OCI-LY3 (cell line): ENCODE results near the gene NIPBL.

ENCODE experiments used
- H2AFZ ChIP-seq: fragments of 200-600, 300-600 bp; shearing (Covaris generic); 2 replicates; pipeline ENCODE4 v1.6.0; 2014; ENCODE audit warnings: antibody characterized with exemption, low read depth, low read length
- H3K27ac ChIP-seq: fragments of 200-600, 300-600 bp; sonication (generic); 2 replicates; pipeline ENCODE4 v1.5.1; 2014; ENCODE audit warnings: mild to moderate bottlenecking, low read length, moderate library complexity, mixed read lengths
- H3K27me3 ChIP-seq: fragments of 200-600, 300-600 bp; sonication (generic); 2 replicates; pipeline ENCODE4 v1.6.1; 2014; ENCODE audit warnings: low read depth, low read length, mixed read lengths
- H3K36me3 ChIP-seq: fragments of 200-600, 300-600 bp; sonication (generic); replicated peaks from 2 replicates; pipeline ENCODE3; 2014; ENCODE audit warnings: low read depth, low read length, mixed read lengths
- H3K4me1 ChIP-seq: fragments of 300-600, 200-600 bp; sonication (generic); 2 replicates; pipeline ENCODE4 v1.6.1; 2014; ENCODE audit warnings: low read length, mixed read lengths
- H3K4me2 ChIP-seq: fragments of 200-600, 300-600 bp; sonication (generic); 2 replicates; pipeline ENCODE4 v1.6.1; 2014; ENCODE audit warnings: low read length, mixed read lengths
- H3K4me3 ChIP-seq: fragments of 300-600, 200-600 bp; sonication (generic); 2 replicates; pipeline ENCODE4 v1.5.1; 2014; ENCODE audit warnings: antibody characterized with exemption, mild to moderate bottlenecking, low read length, moderate library complexity
- H3K79me2 ChIP-seq: fragments of 300-600, 200-600 bp; shearing (Covaris generic); 2 replicates; pipeline ENCODE4 v1.6.1; 2014; ENCODE audit warnings: mild to moderate bottlenecking, low read length, mixed read lengths
- H3K9ac ChIP-seq: fragments of 300-600, 200-600 bp; shearing (Covaris generic); 2 replicates; pipeline ENCODE4 v1.6.0; 2014; ENCODE audit warnings: mild to moderate bottlenecking, low read length, moderate library complexity
- H3K9me3 ChIP-seq: fragments of 200-600, 300-600 bp; shearing (Covaris generic); 2 replicates; pipeline ENCODE4 v1.6.1; 2014; ENCODE audit warnings: low read length, mixed read lengths; ENCODE audit not compliant: insufficient read depth
- H4K20me1 ChIP-seq: fragments of 200-600, 300-600 bp; sonication (generic); 2 replicates; pipeline ENCODE4 v1.6.1; 2016; ENCODE audit warnings: low read length, mixed read lengths; ENCODE audit not compliant: insufficient read depth
- EZH2phosphoT487 ChIP-seq: fragments of 200-600 bp; shearing (Covaris generic); IDR thresholded peaks from 2 replicates; pipeline ENCODE4 v1.6.1; 2018; ENCODE audit warnings: antibody characterized with exemption, mixed run types, low read depth
- TF ChIP-seq, protein P1 (sequence below): fragments of 200-600, 300-600 bp; sonication (generic); IDR thresholded peaks from 2 replicates; pipeline ENCODE4 v1.5.1; 2014; ENCODE audit warnings: antibody characterized with exemption, low read length, low read depth

The NIPBL gene, protein sequence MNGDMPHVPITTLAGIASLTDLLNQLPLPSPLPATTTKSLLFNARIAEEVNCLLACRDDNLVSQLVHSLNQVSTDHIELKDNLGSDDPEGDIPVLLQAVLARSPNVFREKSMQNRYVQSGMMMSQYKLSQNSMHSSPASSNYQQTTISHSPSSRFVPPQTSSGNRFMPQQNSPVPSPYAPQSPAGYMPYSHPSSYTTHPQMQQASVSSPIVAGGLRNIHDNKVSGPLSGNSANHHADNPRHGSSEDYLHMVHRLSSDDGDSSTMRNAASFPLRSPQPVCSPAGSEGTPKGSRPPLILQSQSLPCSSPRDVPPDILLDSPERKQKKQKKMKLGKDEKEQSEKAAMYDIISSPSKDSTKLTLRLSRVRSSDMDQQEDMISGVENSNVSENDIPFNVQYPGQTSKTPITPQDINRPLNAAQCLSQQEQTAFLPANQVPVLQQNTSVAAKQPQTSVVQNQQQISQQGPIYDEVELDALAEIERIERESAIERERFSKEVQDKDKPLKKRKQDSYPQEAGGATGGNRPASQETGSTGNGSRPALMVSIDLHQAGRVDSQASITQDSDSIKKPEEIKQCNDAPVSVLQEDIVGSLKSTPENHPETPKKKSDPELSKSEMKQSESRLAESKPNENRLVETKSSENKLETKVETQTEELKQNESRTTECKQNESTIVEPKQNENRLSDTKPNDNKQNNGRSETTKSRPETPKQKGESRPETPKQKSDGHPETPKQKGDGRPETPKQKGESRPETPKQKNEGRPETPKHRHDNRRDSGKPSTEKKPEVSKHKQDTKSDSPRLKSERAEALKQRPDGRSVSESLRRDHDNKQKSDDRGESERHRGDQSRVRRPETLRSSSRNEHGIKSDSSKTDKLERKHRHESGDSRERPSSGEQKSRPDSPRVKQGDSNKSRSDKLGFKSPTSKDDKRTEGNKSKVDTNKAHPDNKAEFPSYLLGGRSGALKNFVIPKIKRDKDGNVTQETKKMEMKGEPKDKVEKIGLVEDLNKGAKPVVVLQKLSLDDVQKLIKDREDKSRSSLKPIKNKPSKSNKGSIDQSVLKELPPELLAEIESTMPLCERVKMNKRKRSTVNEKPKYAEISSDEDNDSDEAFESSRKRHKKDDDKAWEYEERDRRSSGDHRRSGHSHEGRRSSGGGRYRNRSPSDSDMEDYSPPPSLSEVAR (N-terminal part only)

DNA sequence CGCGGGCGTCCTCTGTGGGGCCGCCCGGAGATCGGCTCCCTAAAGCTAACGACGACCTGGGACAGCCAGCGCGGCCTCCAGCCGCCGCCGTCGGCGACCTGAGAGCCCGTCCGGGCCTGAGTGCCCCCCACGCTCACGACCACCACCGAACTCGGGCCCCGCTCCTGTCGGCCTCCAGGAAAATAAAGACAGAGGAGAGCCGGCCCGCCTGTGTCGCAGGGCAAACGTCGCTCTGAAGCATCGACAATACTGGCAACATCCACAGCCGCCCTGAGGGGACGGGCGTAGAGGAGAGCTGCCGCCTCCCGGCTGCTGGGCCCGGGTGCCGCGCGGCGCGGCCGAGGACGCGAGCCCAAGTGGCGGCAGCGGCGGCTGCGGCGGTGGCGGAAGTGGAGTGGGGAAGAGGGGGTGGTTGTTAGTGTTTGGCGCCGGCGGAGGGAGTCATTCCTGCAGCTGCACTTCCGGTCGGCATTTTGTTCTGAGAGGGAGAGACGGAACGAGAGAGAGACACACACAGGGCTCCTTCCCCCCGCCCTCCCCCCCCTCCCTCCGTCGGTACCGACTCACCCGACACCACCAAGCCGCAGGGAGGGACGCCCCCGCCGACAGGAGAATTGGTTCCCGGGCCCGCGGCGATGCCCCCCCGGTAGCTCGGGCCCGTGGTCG is at the start of gene NIPBL:
Gene NIPBL (plus strand): TSS at position 471 of the 666 bp plus-strand sequence. CDS start 76,928 bp downstream, outside the sequence.
- Histone ChIP-seq H3K9me3 (no peaks in the 10 kb centered on the region), H2AFZ (peak within 1 kb of the TSS; percentile 72), H3K79me2 (peaks cover 98% of the 10 kb centered on the region), H3K4me3 (peak within 1 kb of the TSS; percentile 98), H4K20me1 (peaks cover 54% of the 10 kb centered on the region), H3K36me3 (no peaks in the 10 kb centered on the region), H3K27me3 (no peaks in the 10 kb centered on the region), H3K4me2 (peak within 1 kb of the TSS; percentile 84), H3K27ac (peak within 1 kb of the TSS; percentile 91), H3K4me1 (peaks cover 47% of the 10 kb centered on the region), H3K9ac (peak within 1 kb of the TSS; percentile 98)
- TF ChIP-seq, protein P1, sequence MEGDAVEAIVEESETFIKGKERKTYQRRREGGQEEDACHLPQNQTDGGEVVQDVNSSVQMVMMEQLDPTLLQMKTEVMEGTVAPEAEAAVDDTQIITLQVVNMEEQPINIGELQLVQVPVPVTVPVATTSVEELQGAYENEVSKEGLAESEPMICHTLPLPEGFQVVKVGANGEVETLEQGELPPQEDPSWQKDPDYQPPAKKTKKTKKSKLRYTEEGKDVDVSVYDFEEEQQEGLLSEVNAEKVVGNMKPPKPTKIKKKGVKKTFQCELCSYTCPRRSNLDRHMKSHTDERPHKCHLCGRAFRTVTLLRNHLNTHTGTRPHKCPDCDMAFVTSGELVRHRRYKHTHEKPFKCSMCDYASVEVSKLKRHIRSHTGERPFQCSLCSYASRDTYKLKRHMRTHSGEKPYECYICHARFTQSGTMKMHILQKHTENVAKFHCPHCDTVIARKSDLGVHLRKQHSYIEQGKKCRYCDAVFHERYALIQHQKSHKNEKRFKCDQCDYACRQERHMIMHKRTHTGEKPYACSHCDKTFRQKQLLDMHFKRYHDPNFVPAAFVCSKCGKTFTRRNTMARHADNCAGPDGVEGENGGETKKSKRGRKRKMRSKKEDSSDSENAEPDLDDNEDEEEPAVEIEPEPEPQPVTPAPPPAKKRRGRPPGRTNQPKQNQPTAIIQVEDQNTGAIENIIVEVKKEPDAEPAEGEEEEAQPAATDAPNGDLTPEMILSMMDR = no peak
- TF ChIP-seq EZH2phosphoT487 = no peak

DNA sequence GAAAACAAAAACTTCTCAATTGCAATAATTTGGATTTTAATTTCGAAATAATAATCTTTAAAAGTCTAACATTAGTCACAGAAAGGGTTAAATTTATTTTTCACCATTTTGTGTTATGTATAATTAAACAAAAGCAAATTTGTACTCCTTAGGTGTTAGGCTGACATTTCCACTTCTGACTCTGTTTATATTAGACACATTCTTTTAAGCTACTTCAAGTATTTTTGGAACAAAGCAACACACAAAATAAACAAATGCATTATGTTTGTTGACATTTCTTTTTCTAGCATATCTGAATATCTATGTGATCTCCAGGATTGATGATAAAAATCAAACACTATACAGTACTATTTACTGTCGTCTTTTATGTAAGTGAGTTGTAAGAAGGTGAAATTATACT is 44.3 kb upstream of the NIPBL start:
- no peak overlapping the region for H3K4me2 ChIP-seq
- no peaks in the 10 kb centered on the region for H3K79me2 ChIP-seq
- no peaks in the 10 kb centered on the region for H3K9me3 ChIP-seq
- H3K4me1 ChIP-seq = peaks cover 20% of the 10 kb centered on the region
- no peak overlapping the region for H3K4me3 ChIP-seq
- no peak overlapping the region for H2AFZ ChIP-seq
- no peak overlapping the region for H3K9ac ChIP-seq
- no peaks in the 10 kb centered on the region for H4K20me1 ChIP-seq
- TF ChIP-seq, protein P1 = no peak
- no peak for TF ChIP-seq EZH2phosphoT487
- no peak overlapping the region for H3K27ac ChIP-seq
- H3K36me3 ChIP-seq = no peaks in the 10 kb centered on the region
- no peaks in the 10 kb centered on the region for H3K27me3 ChIP-seq

DNA sequence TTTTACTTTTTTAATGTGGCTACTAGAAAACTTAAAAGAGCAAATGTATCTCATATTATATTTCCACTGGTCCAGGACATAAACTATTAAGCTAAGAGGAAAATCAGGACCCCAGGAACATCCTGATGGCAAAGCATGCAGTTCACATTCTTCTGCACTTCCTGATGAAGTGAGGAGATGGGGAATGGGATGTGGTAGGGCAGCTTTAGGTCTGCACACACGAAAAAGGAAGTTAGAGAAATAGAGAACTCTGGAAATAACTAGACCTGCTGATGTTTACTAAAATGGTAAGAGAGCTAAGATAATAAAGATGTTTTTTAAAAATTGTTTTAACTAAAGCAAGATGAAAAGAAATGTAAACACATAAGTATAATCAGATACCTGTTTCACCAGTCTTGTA is 39.7 kb upstream of the NIPBL start:
- H2AFZ ChIP-seq = no peak overlapping the region
- no peak overlapping the region for H3K4me3 ChIP-seq
- H3K36me3 ChIP-seq = no peaks in the 10 kb centered on the region
- H3K9me3 ChIP-seq = no peaks in the 10 kb centered on the region
- peaks cover 63% of the 10 kb centered on the region for H3K4me1 ChIP-seq
- H3K9ac ChIP-seq = no peak overlapping the region
- peak overlapping the region; percentile 42 for H3K4me2 ChIP-seq
- TF ChIP-seq, protein P1 = no peak
- no peak for TF ChIP-seq EZH2phosphoT487
- no peaks in the 10 kb centered on the region for H3K79me2 ChIP-seq
- no peaks in the 10 kb centered on the region for H3K27me3 ChIP-seq
- H4K20me1 ChIP-seq = no peaks in the 10 kb centered on the region
- 0 out of 2 replicates have a peak overlapping the region, but pooled peaks have one; percentile 2 for H3K27ac ChIP-seq
